Stimulated activated CD4-positive, alpha-beta T cell treated with anti-CD3 and anti-CD28 coated beads, TNF-alpha, amount 100 ng/mL, for 48 hours (primary cell): Measurements from ENCODE around the gene IGSF21.

Source experiments
- DNase-seq, 3 donors: peaks; one replicate each; pipeline ENCODE4 v3.0.0-alpha.2; 2020; ENCODE audit warnings: low read depth in 3 of 3

The IGSF21 gene

GRCh38 chr1:18297896-18298648 is 190.5 kb downstream of the IGSF21 start:
- DNase-seq: no peak

GRCh38 chr1:18299441-18300338 is 192.1 kb downstream of the IGSF21 start:
- no peak for DNase-seq

GRCh38 chr1:18300376-18300775 is 192.8 kb downstream of the IGSF21 start:
- DNase-seq: no peak

- peak in 1 of 3 donors; percentile 6 for DNase-seq
These were observed 195.3 kb downstream of the IGSF21 start for GRCh38 chr1:18302788-18303413.

GRCh38 chr1:18304151-18304869 is 196.7 kb downstream of the IGSF21 start:
- no peak for DNase-seq

GRCh38 chr1:18305182-18305795 is 197.7 kb downstream of the IGSF21 start:
- DNase-seq: no peak

GRCh38 chr1:18307329-18307898 is 199.8 kb downstream of the IGSF21 start:
- no peak for DNase-seq

GRCh38 chr1:18309552-18310155 is 202.1 kb downstream of the IGSF21 start:
- no peak for DNase-seq

- DNase-seq: no peak
These were observed 205.4 kb downstream of the IGSF21 start for GRCh38 chr1:18312961-18313360.

GRCh38 chr1:18313523-18313922 is 205.9 kb downstream of the IGSF21 start:
- DNase-seq: no peak

GRCh38 chr1:18314399-18314798 is 206.8 kb downstream of the IGSF21 start:
- no peak for DNase-seq

GRCh38 chr1:18315449-18315848 is 207.9 kb downstream of the IGSF21 start:
- no peak for DNase-seq

- no peak for DNase-seq
These were observed 209.2 kb downstream of the IGSF21 start for GRCh38 chr1:18316764-18317163.

GRCh38 chr1:18319099-18319498 is 211.5 kb downstream of the IGSF21 start:
- no peak for DNase-seq

GRCh38 chr1:18320051-18320450 is 212.5 kb downstream of the IGSF21 start:
- no peak for DNase-seq

GRCh38 chr1:18322368-18323032 is 214.9 kb downstream of the IGSF21 start:
- DNase-seq: no peak

GRCh38 chr1:18323259-18323658 is 215.7 kb downstream of the IGSF21 start:
- DNase-seq: no peak

- DNase-seq: no peak
These were observed 216.6 kb downstream of the IGSF21 start for GRCh38 chr1:18324246-18324645.

GRCh38 chr1:18325136-18325535 is 217.5 kb downstream of the IGSF21 start:
- no peak for DNase-seq
